GM12873 (cell line): ENCODE results near the gene ST6GAL1.

Experiments
- TF ChIP-seq, protein P1 (sequence below): IDR thresholded peaks from 2 replicates; pipeline ENCODE4 v1.5.1; 2012; ENCODE audit warnings: low read depth, mild to moderate bottlenecking, moderate library complexity, low read length, control low read depth; ENCODE audit not compliant: insufficient read depth; ENCODE audit errors: missing control alignments

Gene ST6GAL1

DNA sequence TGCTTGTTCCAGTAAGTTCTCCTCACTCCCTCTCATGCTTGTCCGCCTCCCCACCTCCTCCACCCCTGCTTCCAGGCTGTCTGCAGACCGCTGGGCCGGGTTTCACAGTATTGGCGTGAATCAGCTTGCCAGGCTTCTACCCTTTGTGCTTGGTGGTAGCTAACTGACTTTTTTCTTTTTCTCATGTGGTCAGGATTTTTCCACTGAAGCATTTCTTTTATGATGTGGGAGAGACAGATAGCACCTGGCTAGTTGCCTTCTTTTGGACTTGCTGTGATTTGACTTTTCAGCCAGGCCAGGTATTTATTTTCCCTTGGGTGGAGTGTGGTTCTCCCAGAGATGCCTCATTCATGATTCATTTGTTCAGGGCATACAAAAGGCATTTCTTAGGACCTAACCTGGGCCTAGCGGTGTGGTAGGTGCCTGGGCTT is 60.6 kb downstream of the ST6GAL1 start:
- TF ChIP-seq, protein P1, sequence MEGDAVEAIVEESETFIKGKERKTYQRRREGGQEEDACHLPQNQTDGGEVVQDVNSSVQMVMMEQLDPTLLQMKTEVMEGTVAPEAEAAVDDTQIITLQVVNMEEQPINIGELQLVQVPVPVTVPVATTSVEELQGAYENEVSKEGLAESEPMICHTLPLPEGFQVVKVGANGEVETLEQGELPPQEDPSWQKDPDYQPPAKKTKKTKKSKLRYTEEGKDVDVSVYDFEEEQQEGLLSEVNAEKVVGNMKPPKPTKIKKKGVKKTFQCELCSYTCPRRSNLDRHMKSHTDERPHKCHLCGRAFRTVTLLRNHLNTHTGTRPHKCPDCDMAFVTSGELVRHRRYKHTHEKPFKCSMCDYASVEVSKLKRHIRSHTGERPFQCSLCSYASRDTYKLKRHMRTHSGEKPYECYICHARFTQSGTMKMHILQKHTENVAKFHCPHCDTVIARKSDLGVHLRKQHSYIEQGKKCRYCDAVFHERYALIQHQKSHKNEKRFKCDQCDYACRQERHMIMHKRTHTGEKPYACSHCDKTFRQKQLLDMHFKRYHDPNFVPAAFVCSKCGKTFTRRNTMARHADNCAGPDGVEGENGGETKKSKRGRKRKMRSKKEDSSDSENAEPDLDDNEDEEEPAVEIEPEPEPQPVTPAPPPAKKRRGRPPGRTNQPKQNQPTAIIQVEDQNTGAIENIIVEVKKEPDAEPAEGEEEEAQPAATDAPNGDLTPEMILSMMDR, result no peak

DNA sequence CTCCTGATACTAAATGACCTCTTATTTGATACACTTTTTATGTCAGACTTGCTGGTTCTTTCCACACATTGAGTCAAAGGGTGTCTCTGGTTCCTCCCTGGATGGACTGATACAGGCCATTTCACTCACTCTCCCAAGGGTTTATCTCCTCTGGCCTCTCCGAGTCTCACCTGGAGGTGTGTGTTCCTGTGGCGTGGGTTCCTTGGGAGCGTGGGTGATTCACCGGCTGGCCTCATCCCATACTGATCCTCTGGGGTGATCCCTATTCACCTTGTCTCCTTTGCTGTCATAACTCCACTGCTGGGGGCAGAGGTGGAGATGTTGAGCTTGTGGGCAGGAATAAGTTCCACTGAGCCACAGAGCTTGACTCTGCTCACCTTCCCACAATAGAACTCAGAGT is 61.1 kb downstream of the ST6GAL1 start:
- TF ChIP-seq, protein P1, result no peak

DNA sequence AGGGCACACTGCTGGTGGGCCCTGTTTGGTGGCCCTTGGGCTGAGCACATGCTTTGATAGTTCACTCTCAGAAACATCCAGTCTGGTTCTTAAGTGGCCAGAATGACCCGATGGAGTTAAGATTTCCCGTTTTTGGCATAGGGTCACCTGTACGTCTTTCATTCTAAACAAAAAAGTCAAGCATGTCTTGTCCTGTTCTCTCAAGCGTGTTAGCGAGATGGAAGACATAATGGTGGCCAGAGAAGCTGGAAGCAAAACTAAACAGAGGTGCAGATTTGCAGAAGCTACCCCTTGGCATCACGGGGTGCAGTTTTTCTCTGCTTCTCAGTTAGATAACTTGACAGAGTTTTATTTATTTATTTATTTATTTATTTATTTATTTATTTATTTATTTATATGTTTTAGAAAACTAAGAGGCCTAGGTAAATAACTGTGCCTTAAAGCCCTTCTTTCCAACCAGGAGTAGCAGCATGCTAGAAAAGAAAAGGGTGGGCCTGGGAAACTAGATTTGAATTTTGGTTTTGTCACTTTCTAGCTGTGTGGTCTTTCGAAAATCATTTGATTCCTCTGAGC is 63.0 kb downstream of the ST6GAL1 start:
- TF ChIP-seq, protein P1, result no peak

DNA sequence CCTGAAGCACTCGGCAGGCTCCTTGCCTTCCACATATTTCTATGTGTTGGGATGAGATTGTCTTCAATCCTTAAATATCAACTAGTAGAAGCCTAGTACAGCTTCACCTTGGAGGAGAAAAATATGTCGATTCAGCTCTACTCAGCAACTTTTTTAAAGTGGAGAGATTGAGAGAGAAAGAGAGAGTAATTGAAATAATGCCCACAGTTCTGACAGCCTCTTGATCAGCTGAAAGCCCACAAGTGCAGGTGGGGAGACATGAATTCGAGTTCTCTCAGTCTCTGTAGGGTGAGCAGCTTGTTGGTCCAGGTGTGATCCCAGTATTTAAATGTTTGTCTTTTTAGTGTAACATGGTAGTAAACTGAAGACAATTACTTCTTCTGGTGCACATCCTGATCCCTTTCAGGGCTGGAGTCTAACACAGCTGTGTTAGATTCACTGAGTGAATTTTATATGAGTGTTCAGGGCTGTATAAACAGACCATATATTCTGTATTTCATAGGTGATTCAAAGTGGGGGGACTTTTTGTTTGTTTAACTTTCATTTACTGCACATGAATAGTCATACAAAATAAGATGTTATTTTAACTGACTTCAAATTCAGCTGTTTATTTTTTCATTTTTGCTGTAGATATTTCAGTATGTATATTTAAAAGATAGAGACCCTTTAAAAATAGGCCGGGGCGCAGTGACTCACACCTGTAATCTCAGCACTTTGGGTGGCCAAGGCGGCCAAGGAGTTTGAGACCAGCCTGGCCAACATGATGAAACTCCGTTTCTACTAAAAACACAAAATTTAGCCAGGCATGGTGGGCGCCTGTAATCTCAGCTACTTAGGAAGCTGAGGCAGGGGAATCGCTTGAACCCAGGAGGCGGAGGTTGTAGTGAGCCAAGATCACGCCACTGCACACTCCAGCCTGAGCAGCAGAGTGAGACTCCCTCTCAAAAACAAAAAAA is 64.0 kb downstream of the ST6GAL1 start:
- TF ChIP-seq, protein P1, result no peak

DNA sequence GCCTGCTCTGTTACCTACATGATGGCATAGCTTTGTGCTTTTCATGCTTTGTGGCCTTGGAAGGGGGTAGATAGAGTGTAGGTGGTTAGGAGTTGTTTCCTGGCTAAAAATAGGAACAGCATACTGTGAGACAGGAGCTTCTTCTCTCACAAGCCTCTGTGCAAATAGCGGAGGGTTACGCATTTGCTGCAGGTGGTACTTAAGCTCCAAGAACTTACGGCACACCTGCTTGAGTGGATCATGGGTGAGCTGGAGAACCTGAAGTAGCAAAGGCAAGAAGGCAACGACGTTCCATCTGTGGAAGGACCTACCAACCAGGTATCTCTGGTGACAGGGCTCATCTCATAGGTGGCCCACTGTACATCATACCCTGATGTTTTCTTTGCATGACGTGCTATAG is 66.0 kb downstream of the ST6GAL1 start:
- TF ChIP-seq, protein P1, result no peak

DNA sequence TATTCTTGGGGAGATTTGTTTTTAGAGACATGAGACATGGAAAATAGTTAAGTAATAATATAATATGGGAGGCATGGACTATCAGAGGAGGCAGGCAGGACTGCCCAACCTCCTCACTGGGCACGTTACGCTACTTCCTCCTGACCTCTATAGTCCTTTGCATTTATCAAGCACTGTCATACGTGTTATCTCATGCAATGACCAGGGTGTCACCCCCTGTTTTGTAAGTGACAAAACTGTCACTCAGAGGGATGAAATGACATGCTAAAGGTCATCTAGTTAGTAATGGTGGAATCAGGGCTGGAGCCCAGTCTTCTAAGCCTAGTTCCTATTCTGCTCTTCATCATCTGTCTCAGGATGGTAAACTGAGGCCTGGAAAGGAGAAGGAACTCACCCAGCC is 66.7 kb downstream of the ST6GAL1 start:
- TF ChIP-seq, protein P1, result no peak

DNA sequence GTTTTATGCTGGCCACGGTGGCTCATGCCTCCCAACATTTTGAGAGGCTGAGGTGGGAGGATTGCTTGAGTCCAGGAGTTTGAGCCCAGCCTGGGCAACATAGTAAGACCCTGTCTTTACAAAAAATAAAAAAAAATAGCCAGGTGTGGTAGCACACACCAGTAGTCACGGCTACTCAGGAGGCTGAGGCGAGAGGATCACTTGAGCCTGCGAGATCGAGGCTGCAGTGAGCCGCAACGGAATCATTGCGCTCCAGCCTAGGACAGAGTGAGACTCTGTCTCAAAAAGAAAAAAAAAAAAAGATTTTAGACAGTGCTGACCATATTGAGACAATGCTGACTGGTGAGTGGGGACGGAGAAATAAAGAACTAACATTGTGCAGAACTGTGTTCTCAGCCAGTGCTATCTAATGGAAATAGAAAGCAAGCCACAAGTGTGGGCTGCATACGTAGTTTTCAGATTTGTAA is 67.2 kb downstream of the ST6GAL1 start:
- TF ChIP-seq, protein P1, result no peak
